Measurements from ENCODE around the gene MYO1G. TPM values are rescaled to one million over a fixed set of nuclear protein-coding genes. Genes with fewer than 3 reads are reported as not detected.

The MYO1G gene
- total RNA-seq, 2 experiments from 2014 or later: 23.6 to 87.3 TPM

DNA sequence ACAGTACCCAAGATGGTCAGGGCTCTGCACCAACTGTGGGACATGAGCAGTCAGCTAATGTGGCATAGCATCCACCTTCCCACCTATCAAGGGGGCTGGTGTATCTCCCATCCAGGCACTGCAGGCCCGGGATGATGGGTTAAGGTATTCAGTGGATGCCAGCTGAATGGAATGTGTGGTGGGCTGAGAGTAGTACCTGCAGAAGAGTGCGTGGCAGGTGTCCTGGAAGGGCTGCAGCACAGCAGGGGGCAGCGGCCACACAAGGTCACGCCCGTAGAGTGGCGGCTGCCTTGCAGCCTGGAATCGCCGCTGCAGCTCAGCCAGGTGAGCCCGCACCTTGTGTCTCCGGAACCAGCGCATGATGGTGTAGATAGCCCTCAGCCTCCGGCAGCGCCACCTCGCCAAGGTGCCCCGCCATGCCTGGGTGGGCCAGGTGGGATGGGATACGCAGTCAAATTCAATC, 13.3 kb downstream of the MYO1G start:
- Histone ChIP-seq H3K27ac (ENCODE audit: low read depth, low read length, poor library complexity, severe bottlenecking) (no peak overlapping the region), H3K4me1 (ENCODE audit: insufficient read depth, low read length, poor library complexity, severe bottlenecking) (peaks cover 13% of the 10 kb centered on the region), H4K20me1 (ENCODE audit: insufficient read depth, low read length) (no peaks in the 10 kb centered on the region), H3K4me2 (ENCODE audit: low read length) (no peak overlapping the region), H3K4me3 (ENCODE audit: low read depth, low read length, poor library complexity, severe bottlenecking) (no peak overlapping the region), H3K9me2 (ENCODE audit: insufficient read depth, low read length) (no peaks in the 10 kb centered on the region), H2AFZ (ENCODE audit: low read length) (no peak overlapping the region), H3K9me3 (ENCODE audit: low read length) (no peaks in the 10 kb centered on the region), H3K36me3 (ENCODE audit: insufficient read depth, low read length) (no peaks in the 10 kb centered on the region), H3K79me2 (ENCODE audit: insufficient read depth, low read depth, low read length) (no peaks in the 10 kb centered on the region)
- DNase-seq (ENCODE audit: low spot score): no peak
- intact Hi-C loops (cut with micrococcal nuclease; ENCODE audit: unreplicated experiment): no loop called here
- CTCF ChIA-PET (ENCODE audit: unreplicated experiment): no interaction called here
- POLR2A ChIA-PET: interaction anchor here (0.6 kb wide), 1 partner anchor 621 kb away, joined by 3 read pairs; no protein-coding TSS in a partner anchor
- TF ChIP-seq EZH2phosphoT487 (IDR thresholded peaks at IDR 0.05; ENCODE audit: borderline replicate concordance, low read depth, low read length) (no peak), CTCF (conservative IDR thresholded peaks at IDR 0.05; ENCODE audit: low read length) (no peak)
- BruUV-seq (replicated peaks): no TSS peak

DNA sequence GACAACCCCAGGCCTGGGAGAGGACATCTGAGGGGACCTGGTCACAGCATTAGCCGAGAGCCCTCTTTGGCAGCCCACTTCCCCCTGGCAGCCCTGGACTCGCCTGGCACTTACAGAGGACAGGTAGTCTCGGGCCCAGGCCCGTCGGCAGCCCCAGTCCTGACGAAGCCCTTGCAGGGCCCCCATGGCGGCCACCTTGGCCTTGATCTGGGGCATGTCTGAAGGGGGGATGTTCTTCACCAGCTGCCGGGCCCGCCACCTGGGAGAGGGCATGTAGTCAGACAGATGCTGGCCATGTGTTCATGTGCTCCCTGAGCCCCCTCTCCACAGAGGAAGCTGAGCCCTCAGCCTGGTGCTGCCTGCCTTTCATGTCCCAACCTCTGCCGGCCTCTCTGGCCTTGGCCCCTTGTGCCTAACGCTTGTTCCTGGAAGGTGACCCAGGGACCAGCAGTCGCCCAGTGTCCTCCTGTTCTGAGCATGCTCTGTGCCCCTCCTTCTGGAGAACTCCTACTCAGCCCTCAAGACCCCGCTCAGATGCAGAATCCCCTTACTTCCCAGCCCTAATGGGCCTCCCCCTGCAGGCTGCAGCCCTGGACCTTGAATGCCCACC, 13.9 kb downstream of the MYO1G start:
- H3K79me2 ChIP-seq (ENCODE audit: insufficient read depth, low read depth, low read length): no peaks in the 10 kb centered on the region
- H3K4me2 ChIP-seq (ENCODE audit: low read length): no peak overlapping the region
- H3K9me3 ChIP-seq (ENCODE audit: low read length): no peaks in the 10 kb centered on the region
- no peaks in the 10 kb centered on the region for H4K20me1 ChIP-seq (ENCODE audit: insufficient read depth, low read length)
- DNase-seq (ENCODE audit: low spot score): no peak
- CTCF ChIA-PET (ENCODE audit: unreplicated experiment): no interaction called here
- no peak overlapping the region for H3K4me3 ChIP-seq (ENCODE audit: low read depth, low read length, poor library complexity, severe bottlenecking)
- TF ChIP-seq CTCF (conservative IDR thresholded peaks at IDR 0.05; ENCODE audit: low read length): no peak
- H3K9me2 ChIP-seq (ENCODE audit: insufficient read depth, low read length): no peaks in the 10 kb centered on the region
- no peaks in the 10 kb centered on the region for H3K36me3 ChIP-seq (ENCODE audit: insufficient read depth, low read length)
- peaks cover 10% of the 10 kb centered on the region for H3K4me1 ChIP-seq (ENCODE audit: insufficient read depth, low read length, poor library complexity, severe bottlenecking)
- intact Hi-C loops (cut with micrococcal nuclease; ENCODE audit: unreplicated experiment): no loop called here
- H3K27ac ChIP-seq (ENCODE audit: low read depth, low read length, poor library complexity, severe bottlenecking): no peak overlapping the region
- no peak overlapping the region for H2AFZ ChIP-seq (ENCODE audit: low read length)
- POLR2A ChIA-PET: interaction anchor here (0.6 kb wide), 1 partner anchor 620 kb away, joined by 3 read pairs; no protein-coding TSS in a partner anchor
- no TSS peak for BruUV-seq (replicated peaks)

GRCh38 chr7:44964384-44964830, 14.4 kb downstream of the MYO1G start:
- intact Hi-C loops (cut with micrococcal nuclease; ENCODE audit: unreplicated experiment): no loop called here

More at GRCh38 chr7:44964384-44964830, 14.4 kb downstream of the MYO1G start:
- Histone ChIP-seq H3K4me1 (ENCODE audit: insufficient read depth, low read length, poor library complexity, severe bottlenecking) (peaks cover 9% of the 10 kb centered on the region), H3K4me2 (ENCODE audit: low read length) (no peak overlapping the region), H2AFZ (ENCODE audit: low read length) (no peak overlapping the region), H3K9me3 (ENCODE audit: low read length) (no peaks in the 10 kb centered on the region), H4K20me1 (ENCODE audit: insufficient read depth, low read length) (no peaks in the 10 kb centered on the region), H3K9me2 (ENCODE audit: insufficient read depth, low read length) (no peaks in the 10 kb centered on the region), H3K36me3 (ENCODE audit: insufficient read depth, low read length) (no peaks in the 10 kb centered on the region), H3K4me3 (ENCODE audit: low read depth, low read length, poor library complexity, severe bottlenecking) (no peak overlapping the region), H3K27ac (ENCODE audit: low read depth, low read length, poor library complexity, severe bottlenecking) (no peak overlapping the region), H3K79me2 (ENCODE audit: insufficient read depth, low read depth, low read length) (no peaks in the 10 kb centered on the region)
- TF ChIP-seq EZH2phosphoT487 (IDR thresholded peaks at IDR 0.05; ENCODE audit: borderline replicate concordance, low read depth, low read length) (no peak), CTCF (conservative IDR thresholded peaks at IDR 0.05; ENCODE audit: low read length) (peak; percentile 63)
- CTCF ChIA-PET (ENCODE audit: unreplicated experiment): no interaction called here
- POLR2A ChIA-PET: interaction anchor here (1.1 kb wide), 1 partner anchor 9 kb away, joined by 4 read pairs; no protein-coding TSS in a partner anchor
- BruUV-seq (replicated peaks): no TSS peak
- DNase-seq (ENCODE audit: low spot score): no peak

Measured in OCI-LY7 (cell line).